ENCODE data around the gene RPP14.
"Not testable (repeated sequence)": the region's sequence is repeated elsewhere in the genome, so short reads cannot be mapped to it uniquely, and the experiment has no call there.

Gene RPP14

DNA sequence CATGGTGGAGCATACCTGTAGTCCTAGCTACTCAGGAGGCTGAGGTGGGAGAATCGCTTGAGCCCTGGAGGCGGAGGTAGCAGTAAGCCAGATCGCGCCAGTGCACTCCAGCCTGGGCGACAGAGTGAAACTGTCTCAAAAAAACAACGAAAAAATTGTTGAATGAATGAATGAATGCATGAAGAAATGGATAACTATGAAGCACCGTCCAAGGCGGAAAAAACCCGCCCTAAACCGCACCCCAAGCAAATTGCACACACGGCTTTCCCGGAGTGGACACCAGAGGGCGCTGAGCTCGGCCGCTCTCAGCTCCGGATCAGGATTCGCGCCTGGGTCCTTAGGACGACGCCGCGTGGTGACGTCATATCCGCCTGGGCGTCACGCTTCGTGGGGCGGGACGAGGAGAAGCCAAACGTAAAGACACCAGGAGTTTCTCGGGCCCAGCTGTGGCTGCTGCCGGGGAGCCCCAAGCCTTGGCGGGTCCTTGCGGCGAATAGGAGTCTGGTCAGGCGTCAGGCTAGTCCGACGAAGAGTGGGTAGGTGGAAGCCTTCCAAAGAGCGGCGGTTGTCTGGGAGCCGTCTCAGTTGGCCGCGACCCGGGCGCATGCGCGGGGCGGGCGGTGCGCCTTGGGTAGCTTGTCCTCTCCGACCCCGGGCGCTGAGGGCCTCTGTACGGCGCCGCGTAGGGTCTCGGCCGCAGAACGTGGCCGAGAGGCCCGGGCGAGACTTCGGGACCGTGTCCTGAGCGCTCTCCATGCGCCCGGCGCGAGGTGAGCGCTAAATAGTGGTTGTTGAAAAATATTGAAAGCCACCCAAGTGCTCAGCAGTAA is at the start of gene RPP14, which contains the start of gene HTD2:
TSS of gene RPP14 (plus strand) at position 364 of the 830 bp plus-strand sequence. CDS start 4,085 bp downstream, outside the sequence.
TSS of gene HTD2 (plus strand) at position 639 of the 830 bp plus-strand sequence. CDS start 11,094 bp downstream, outside the sequence.
- DNase-seq: peak; percentile 100

DNA sequence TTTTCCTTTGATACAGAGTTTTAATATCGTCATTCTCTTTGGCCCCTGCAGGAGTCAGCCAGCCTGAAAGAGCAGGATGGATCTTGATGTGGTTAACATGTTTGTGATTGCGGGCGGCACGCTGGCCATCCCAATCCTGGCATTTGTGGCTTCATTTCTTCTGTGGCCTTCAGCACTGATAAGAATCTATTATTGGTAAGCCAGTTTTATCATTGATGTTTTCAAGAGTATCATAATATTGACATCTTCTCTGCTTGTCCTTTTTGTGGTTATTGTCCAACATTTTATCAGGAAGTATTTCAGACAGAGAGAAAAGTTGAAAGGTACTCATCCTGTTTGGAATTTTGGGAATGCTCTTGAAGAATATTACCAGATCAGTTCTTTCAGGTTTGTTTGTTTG is 49.5 kb upstream of the RPP14 start:
- DNase-seq: no peak

DNA sequence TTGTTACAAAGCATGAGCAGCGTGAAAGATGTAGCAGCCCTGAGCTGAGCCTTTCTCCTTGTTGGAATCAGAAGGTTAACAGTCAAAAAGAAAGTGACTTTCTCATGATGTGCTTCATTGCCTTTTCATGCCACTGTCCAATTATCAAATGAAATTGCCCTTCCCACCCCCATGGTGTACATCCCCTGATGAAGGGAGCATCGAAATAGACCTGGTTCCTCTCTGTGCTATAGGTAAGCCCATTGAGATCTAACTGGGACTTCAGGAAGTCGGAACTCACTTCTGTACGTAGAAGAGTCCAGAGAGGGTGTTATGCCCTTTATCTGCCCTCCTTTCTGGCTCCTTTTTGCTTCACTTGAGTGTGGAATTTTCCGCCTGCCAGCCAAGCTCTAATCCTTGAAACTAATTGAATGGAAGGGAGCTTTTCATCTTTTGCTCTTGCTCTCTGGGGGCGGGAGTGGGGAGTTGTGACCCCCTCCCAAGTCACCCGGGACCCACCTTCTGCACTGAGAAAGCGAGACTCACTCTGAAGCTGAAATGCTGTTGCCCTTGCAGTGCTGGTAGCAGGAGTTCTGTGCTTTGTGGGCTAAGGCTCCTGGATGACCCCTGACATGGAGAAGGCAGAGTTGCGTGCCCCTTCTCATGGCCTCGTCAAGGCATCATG is 47.5 kb upstream of the RPP14 start:
- DNase-seq: no peak

DNA sequence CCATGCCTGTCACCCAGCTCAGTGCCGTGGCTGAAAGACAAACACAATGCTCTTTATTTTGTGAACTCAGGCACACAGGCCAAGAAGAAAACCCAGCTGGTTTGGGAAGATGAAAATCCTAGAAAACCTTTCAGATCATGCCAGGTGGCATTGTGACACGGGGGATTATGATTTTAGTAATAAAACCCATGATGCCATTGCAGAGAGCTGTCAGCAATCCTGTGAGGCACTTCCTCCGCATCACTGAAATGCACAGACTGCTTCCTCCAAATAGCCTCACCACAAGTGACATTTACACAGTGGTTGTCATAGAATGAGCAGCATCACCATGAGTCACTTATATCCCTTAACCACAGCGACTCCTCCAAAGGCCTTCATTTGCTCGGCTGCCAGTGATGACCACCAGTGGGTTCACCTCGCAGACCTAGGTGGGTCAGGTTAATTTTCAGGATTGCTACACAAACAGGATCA is 45.7 kb upstream of the RPP14 start:
- DNase-seq: peak; percentile 91

DNA sequence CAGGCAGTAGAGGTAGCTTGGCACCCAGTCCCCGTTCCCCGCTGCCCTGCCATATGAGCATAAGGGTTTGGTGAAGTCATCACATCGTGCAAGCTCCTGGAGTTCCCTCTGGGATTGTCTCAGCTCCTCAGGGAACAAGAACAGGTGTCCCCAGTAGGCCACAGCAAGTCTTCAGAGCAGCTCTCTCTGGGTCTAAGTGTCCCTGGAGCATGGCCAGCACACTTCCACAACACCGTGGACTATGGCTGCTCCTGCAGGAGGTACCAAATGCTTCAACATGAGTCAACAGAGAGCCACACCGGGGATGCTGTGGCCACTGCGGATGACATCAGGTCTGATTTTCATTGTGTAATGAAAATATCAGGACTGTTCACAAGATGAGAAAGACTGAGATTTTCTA is 45.3 kb upstream of the RPP14 start:
- DNase-seq: peak; percentile 53

DNA sequence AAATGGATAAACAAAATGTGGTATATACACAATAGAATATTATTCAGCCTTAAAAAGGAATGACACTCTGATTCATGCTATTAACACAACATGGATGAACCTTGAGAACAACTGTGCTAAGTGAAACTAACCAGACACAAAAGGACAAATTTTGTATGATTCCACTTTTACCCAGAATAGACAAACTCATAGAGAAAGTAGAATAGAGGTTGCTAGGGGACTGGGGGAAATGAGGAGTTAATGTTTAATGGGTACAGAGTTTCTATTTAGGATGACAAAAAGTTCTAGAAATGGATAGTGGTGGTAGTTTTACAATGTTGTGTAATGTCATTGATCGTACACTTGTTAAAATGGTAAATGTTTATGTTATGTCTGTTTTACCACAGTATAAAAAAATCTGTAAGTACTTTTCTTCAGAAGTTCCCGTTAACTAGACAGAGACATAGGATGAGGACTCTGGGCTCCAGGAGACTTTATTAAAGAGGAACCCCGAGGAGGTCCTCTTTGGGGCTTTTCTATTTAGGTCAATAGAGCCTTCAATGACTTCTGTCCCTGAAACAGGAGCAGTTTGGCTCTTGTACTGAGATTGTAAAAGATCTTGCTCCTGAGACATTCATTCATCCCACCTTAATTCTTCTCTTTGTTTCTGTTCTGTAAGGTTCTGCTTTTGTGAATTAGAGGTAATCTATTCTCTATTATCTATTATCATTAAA is 43.9 kb upstream of the RPP14 start:
- no peak for DNase-seq

DNA sequence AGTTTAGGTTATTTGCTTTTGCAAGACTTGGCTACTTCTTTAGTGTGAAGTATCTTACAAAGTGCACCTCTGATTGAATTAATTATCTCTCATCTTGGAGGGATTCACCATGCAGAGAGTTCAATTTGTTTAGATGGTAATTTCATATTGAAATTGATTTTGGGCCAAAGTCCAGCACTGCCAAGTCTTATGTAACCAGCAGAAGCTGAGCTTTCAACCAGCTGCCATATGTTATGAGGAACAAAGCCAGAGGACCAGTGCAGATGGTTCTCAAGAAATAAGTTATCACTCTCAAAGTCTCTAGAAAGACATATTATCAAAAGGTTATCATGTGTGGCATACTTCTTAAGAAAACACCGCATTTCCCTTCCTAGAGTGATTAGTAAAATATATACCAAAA is 39.5 kb upstream of the RPP14 start:
- DNase-seq: no peak

DNA sequence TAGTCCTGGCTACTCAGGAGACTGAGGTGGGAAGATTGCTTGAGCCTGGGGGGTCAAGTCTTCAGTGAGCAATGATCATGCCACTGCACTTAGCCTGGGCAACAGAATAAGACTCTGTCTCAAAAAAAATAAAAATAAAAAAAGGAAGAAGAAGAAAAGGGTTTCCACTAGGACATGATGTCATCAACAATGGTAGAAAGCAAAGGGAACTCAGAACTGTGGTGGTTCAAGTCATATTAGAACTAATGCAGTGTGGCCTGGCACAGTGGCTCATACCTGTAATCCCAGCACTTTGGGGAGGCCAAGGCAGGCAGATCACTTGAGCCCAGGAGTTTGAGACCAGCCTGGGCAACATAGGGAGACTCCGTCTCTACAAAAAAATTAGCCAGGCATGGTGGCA is 38.5 kb upstream of the RPP14 start:
- peak; percentile 27 for DNase-seq

DNA sequence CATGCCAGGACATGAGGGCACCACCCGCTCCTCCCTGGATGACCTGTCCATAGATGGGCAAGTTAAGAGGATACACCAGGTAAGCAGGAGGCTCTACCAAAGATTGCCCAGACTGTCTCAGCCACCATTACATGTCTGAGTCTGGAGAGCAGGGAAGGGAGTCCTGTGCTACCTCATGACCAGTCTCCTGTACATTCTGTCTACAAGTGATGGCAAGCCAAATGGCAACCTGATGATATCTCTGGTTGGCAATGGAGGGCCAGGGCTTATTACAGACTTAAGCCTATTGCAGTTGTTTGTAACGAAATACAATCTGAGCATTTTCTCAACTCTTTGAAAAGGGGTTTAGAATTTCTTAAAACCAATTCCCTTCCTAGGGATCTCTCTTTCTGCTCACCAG is 36.7 kb upstream of the RPP14 start:
- DNase-seq: no peak

DNA sequence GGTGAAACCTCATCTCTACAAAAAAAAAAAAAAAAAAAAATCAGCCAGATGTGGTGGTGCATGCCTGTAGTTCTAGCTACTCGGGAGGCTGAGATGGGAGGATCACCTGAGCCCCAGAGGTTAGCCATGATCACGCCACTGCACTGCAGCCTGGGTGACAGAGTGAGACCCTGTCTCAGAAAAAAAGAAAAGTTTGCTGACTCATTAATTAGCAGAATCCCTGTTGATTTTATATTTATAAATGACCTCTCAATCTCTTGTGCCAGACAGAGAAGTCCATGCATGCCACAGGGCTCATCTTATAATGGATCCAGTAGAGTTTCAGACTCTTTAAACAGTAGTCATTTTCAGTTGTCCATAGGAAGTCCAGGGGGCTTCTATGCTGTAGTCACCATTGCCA is 35.6 kb upstream of the RPP14 start:
- DNase-seq: no peak

DNA sequence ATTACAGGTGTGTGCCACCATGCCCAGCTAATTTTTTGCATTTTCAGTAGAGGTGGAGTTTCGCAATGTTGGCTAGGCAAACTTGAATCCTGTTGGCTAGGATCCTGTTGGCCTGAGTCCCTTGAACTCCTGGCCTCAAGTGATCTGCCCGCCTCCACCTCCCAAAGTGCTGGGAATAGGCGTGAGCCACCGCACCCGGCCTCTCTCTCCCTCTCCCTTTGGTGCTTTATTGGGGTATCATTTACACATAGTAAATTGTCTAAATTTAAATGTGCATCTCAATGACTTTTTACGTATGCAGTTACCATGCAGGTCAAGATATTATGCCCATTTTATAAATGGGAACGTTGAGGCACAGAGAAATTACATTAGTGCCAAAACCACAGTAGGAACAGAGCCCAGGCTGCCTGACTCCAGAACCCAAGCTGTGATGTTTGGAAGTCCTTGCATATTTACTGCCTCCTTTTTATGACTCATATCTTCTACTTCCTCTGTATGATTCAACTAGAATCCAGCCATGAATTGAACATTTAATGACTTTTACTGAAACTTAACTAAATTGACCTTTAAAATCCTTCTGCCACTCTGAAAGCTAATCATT is 34.0 kb upstream of the RPP14 start:
- peak; percentile 86 for DNase-seq

DNA sequence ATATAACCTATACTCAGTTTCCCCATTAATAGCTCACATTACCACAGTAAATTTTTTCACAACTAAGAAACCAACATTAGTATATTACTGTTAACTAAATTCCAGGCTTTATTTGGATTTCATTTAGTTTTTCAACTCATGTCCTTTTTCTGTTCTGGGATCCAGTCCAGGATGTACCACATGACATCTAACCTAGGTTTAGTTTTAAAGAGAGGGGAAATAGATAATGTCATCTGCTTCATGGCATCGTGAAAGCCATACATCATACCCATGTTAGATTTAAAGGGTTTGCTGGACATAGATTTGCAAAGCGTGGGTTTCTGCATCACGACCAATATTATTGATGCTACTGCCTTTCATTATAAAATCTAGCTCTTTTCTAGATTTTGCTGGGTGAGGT is 33.2 kb upstream of the RPP14 start:
- no peak for DNase-seq

DNA sequence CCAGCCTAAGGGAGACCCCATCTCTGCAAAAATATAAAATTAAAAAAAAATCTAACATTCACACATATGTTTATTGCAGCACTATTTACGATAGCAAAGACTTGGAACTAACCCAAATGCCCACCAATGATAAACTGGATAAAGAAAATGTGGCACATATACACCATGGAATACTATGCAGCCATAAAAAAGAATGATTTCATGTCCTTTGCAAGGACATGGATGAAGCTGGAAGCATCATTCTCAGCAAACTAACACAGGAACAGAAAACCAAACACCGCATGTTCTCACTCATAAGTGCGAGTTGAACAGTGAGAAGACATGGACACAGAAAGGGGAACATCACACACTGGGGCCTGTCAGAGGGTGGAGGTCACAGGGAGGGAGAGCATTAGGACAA is 32.7 kb upstream of the RPP14 start:
- not testable (repeated sequence) for DNase-seq

DNA sequence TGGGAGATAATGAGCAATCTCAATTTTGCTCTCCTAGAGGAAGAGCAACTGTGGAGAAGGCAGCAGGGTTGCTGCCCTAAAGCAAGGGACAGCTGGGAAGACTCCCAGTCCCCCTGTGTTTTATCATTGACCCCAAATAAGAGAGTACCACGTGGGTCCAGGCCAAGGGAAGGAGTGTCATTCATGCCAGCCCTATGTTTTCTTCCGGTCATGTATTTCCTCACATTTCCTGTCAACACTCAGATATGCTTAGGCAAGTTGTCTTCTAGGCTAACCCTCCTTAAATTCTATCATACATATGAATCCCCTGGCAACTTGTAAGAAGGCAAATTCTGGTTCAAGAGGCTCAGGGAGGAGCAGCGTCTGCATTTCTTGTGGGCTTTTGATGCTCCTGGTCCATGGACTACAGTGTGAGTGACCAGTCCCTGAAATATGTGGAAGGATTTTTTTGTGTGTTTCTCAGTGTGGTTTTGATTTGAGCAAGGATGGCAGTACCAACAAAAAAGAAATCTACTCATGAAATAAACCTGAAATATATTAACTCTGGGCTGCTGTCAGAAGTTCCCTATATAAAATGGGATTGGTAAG is 31.9 kb upstream of the RPP14 start:
- DNase-seq: no peak

DNA sequence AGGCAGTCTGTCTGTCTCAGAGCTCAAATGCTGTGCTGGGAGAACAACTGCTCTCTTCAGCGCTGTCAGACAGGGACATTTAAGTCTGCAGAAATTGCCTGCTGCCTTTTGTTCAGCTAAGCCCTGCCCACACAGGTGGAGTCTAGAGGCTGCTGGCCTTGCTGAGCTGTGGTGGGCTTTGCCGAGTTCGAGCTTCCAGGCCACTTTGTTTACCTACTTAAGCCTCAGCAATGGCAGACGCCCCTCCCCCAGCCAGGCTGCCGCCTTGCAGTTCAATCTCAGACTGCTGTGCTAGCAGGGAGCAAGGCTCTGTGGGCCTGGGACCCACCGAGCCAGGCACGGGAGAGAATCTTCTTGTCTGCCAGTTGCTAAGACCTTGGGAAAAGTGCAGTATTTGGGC is 25.0 kb upstream of the RPP14 start:
- no peak for DNase-seq

DNA sequence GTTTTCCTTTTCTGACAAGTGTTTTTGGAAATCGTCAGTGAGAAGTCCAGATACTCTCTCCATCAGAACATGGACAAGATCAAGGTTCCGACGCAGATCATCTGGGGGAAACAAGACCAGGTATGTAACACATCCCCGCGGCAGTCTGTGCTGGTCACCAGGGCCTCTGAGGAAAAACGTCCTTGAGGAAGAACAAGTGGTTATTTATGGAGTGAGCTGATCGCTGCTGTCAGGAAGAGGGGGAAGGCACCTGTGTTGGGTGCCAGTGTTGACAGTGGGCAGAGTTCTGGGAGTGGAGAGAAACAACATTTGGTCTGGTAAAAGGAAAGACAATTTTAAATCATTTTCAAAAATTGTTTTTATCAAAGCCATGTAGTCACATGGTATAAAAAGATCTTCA is 20.7 kb upstream of the RPP14 start:
- DNase-seq: no peak

DNA sequence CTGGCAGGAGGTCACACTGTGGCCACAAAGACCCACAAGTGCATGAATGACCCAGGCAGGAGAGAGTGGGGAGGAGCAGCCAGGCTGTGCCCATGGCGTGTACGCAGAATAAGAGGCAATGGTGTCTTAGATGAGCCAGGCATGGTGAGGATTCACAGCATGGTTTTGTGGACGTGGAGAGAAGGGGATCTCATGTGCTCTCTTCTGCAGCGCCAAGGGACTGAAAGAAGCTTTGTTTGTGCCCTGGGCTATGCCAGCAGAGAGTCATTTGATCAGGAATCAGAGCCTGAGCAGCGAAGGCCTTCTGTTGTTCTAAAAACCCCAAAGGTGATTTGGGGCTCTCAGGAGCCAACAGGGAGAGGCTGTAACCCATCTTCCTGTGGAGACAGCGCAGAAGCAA is 18.7 kb upstream of the RPP14 start:
- no peak for DNase-seq

DNA sequence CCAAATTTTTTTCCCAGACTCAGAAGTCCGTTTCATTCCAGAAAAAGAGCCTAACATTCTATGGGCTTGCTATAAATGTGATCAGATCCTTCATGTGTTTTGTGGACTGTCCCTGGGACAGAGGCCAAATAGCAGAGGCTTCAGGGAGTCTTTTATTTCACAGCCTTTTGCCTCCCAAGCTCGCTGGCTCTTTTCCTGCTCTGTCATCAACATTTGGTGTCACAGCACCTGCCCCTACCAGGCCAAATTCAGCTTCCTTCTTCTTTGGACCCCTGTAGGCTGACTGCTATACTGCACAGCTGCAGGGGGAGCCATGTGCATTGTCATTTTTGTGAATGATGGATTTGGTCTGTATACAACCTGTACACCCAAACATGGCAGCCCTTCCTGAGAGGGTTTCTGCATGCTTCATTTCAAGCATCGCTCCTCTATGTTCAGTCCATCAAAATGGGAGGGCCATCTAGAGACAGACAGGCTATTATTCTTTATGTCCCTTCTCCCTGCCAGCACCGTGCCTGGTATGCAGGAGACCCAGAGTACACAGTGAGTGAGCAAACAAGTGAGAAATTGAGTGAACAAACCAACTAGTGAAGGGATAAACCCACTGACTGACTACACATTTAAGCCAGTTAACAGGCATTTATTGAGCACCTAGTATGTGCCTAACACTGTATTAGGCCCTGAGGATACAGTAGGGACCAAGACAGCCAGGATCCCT is 17.9 kb upstream of the RPP14 start:
- no peak for DNase-seq

DNA sequence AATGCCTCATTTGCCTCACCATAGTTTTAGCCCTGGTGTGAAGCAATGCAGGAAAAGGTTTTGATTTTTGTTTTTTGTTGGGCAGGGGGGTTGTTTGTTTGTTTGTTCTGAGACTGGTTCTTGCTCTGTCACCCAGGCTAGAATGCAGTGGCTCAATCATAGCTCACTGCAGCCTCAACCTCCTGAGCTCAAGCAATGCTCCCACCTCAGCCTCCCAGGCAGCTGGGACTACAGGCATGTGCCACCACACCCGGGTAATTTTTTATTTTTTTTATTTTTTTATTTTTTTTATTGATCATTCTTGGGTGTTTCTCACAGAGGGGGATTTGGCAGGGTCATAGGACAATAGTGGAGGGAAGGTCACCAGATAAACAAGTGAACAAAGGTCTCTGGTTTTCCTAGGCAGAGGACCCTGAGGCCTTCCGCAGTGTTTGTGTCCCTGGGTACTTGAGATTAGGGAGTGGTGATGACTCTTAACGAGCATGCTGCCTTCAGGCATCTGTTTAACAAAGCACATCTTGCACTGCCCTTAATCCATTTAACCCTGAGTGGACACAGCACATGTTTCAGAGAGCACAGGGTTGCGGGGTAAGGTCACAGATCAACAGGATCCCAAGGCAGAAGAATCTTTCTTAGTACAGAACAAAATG is 17.0 kb upstream of the RPP14 start:
- DNase-seq: not testable (repeated sequence)

DNA sequence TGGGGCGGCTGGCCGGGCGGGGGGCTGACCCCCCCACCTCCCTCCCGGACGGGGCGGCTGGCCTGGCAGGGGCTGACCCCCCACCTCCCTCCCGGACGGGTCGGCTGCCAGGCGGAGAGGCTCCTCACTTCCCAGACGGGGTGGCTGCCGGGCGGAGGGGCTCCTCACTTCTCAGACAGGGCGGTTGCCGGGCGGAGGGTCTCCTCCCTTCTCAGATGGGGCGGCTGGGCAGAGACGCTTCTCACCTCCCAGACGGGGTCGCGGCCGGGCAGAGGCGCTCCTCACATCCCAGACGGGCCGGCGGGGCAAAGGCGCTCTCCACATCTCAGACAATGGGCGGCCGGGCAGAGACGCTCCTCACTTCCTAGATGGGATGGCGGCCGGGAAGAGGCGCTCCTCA is 15.6 kb upstream of the RPP14 start:
- not testable (repeated sequence) for DNase-seq

DNA sequence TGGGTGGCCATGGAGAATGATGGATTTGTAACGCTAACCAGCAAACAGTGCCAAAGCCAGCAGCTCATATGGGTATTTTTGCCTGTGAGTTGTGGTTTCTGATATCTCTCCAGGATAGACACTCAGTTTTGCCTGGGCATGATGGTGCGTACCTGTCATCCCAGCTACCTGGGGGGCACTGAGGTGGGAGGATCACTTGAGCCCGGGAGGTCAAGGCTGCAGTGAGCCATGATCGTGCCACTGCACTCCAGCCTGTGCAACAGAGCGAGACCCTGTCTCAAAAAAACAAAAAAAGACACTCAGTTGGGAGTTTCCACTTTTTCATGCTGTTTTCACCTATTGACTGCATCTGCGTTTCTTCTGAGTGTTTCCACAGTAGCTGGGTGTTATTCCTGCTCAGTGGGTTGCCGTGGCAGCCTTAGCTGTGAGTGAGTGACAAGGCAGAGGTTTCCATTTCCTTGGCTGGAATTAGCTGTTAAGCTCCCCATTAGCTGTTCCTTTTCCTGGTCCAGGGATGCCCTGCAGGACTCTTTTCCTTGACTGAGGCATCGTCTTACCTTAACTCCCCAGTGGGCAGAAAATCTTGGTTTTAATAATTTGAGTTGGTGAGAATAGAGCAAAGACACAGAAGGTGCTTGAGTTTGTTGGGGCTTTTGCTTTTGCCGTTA is 14.2 kb upstream of the RPP14 start:
- no peak for DNase-seq
